HG03469 (cell line): ENCODE results near the gene RANBP3.

Experiments
- ATAC-seq: cut with Tn5 transposase; IDR thresholded peaks from one replicate; pipeline ENCODE4 v1.9.1; 2021; ENCODE audit warnings: mild to moderate bottlenecking, moderate library complexity, moderate number of reproducible peaks; ENCODE audit not compliant: unreplicated experiment

The RANBP3 gene

DNA sequence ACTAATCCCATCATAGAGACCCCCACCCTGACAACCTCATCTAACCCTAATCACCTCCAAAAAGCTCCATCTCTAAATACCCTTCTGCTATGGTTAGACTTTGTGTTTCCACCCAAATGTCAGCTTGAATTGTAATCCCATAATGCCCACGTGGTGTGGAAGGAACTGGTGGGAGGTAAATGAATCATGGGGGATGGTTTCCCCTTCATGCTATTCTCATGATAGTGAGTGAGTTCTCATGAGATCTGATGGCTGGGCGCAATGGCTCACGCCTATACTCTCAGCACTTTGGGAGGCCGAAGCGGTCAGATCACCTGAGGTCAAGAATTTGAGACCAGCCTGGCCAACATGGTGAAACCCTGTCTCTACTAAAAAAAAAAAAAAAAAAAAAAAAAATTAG is 70.7 kb downstream of the RANBP3 start:
- no peak for ATAC-seq

DNA sequence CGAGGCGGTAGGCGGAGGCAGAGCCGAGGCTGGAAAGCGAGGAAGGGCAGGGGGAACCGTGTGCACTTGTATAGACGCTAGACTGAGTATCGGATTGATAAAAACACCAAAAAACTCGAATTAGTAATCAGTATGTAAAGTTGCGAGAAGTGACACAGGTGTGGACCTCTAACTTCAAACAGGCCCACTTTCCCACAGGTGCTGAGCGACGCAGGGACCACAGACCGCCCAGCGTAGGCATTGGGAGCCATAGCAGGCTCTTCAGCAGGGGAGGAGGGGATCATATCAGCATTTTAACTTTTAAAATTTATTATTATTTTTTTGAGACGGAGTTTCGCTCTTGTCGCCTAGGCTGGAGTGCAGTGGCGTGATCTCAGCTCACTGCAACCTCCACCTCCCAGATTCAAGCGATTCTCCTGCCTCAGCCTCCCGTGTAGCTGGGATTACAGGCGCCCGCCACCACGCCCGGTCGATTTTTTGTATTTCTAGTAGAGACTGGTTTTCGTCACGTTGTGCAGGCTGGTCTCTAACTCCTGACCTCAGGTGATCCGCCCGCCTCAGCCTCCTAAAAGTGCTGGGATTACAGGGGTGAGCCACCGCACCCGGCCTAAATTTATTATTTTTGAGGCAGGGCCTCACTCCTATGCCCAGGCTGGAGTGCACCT is 72.7 kb downstream of the RANBP3 start:
- no peak for ATAC-seq

DNA sequence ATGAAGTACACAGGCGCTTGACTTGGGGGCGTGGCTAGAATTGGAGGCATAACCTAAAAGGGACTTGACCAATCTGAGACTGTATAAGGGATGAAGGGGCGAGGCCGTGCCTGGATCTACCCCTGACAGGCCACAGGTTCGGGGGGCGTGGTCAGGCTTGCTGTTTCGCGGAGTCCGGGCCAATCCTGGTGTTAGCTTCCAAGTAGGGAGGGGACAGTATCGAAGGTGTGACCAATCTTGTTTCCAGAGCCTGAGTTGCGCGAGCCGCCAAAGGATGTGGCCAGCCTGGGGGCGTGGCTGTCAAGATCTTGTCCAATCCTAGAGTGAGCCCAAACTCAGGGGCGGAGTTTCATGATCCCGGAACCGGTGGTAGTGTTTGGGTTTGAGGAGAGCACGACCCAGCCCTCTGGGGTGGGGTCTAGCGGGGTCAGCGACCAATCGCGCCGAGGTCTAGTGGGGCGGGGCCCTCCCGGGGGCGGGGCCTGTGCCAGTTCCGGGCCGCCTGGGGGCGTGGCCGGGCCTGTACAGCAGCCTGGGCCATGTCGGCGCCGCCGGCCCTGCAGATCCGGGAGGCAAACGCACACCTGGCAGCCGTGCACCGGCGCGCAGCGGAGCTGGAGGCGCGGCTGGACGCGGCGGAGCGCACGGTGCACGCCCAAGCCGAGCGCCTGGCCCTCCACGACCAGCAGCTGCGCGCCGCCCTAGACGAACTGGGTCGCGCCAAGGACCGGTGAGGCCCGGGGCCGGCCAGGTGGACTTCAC is 73.4 kb downstream of the RANBP3 start, which contains the start of gene VMAC:
TSS of gene VMAC (plus strand) at position 521 of the 762 bp plus-strand sequence. CDS start at position 540, 19 bp downstream.
- peak; percentile 61 for ATAC-seq

DNA sequence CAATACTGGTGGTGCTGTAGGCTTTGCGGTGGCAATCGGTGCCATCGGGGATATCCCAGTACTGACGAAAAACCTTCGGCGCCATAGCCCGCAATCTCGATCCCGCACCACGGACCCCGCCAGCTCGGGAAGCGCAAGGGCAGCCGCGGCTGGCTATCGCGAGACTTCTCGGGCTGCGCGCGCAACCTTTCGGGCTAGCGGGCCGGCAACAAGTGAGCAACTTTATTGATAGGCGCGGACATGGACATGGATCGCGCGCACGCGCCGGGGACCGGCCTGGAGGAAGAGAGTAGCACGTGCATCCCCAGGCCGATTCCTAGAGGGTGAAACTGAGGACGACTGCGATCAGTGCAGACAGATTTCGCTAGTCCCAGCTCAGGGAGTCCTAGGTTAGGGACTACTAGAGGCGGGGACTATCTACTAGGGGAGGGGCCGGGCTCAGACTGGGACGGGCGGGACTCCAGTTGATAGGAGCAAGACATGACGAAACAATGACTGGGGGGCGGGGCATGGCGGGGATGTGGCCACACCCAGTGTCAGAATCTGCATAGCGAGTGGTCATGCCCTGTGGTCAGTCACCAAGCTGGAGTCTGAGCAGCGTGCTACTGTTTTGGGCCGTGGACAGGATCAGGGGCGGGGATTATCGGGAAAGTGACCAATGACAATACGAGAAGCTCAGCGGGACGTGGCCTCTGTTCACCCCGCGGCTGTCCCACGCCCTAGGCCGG is 74.2 kb downstream of the RANBP3 start, which contains the start of gene NDUFA11:
TSS of gene NDUFA11 (minus strand) at position 167 of the 728 bp plus-strand sequence. CDS start at position 85, 82 bp downstream.
- ATAC-seq = peak; percentile 22

DNA sequence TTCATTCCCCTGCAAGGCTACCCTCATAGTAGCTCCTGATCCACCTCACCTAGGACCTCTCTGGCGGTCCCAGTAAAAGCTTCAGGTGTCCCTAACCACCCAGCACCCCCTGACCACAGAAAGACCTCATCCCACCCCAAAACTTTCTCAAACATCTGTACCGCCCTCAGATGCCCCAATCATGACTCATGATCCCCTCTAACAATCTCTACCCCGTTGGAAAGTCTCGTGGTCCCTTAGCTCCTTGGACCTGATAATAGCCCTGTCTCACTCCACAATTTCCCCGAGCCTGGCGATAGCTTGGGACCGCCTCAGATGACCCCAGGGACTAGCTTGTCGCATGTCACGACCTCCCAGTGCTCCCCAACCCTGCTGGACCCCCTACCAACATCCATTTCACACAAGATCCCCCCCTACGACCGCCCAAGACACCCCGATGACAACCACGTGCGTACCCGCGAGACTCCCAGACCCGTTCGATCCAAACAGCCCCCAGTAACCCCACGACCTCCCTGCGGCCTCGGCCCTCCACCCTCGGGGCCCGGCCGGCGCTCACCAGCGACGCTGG is 74.8 kb downstream of the RANBP3 start:
- no peak for ATAC-seq

DNA sequence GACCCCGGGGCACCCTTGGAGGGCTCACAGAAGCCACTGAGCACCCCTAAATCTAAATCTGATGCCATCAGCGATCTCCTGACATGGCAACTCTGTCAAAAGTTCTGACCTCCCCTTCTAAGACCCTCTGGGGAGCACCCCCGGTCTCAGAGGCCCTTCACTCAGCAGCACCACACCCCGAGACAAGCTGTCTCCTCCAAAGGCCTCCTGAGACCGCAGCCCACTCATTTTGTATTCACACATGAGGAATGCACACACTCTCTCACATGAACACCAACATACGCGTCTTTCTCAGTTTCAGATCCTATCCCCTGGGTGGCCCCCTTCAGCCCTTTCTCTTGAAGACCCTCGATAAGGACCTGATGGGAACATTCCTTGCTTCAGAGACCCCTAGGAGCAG is 77.0 kb downstream of the RANBP3 start:
- ATAC-seq = no peak

DNA sequence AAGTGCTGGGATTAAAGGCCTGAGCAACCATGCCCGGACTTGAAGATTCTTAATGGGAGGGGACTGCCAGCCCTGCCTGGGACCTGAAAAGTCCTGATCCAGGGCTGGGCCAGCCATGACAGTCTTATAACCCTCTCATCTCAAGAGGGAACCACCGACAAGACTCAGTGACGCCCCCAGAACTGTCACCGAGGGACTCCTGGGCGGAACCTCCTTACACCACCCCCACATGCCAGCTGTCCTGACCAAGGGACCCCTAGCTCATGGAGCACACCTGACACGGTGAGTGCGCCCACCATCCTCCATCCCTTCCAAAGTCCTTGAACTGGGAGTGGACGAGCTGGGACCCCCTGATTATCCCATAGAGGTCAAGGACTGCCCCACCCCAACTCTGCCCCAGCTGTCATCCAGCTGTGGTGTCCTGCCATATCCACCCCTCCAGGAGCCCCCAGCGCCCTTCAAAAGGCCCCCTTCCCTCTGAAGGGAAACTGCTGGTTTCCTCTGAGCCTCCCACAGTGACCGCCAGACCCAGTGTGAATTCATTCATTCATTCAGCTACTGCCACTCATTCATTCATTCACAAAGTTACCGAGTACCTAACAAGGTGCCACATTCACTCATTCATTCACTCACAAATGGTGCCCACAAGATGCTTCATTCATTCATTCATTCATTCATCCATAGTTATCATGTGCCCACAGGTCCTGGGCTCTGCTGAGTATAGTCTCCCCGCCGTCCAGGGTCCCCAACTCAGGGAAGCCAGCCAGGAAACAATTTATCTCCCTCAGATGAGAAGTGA is 78.0 kb downstream of the RANBP3 start:
- ATAC-seq = no peak

DNA sequence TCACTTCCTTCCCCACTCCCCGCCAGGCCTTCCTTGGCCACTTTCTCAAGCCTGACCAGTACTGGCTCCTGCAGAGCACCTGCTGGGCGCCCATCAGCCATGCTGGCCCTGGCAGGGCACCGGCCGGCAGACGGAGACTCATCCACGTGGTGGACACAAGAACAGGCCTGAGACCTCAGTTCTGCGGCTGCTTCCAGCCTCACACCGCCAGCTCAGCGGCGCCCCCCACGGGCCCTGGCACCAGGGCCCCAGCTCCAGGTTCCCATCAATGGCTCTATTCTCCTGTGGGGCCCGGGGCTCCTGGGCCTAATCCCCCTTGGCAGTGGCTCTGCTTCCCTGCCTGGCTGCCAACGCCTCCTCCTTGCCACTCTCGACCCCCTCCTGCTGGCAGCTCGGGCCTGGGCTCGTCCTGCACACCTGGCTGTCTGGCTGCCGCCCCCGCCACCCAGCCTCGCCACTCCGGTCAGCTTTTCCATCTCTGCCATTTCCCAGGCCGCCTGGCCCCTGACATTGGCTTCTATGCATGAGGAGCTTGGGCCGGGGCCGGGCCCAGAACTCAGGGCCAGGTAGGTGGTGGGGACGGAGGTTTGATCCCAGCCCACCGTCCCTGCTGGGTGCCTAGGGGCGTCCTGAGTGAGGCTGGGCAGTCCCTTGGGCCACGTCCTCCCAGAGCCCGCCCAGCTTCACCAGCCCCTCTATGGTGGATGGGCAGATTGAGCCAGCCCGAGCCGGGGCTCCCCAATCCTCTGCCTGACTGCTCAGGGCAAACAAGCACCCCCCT is 80.6 kb downstream of the RANBP3 start:
- no peak for ATAC-seq

DNA sequence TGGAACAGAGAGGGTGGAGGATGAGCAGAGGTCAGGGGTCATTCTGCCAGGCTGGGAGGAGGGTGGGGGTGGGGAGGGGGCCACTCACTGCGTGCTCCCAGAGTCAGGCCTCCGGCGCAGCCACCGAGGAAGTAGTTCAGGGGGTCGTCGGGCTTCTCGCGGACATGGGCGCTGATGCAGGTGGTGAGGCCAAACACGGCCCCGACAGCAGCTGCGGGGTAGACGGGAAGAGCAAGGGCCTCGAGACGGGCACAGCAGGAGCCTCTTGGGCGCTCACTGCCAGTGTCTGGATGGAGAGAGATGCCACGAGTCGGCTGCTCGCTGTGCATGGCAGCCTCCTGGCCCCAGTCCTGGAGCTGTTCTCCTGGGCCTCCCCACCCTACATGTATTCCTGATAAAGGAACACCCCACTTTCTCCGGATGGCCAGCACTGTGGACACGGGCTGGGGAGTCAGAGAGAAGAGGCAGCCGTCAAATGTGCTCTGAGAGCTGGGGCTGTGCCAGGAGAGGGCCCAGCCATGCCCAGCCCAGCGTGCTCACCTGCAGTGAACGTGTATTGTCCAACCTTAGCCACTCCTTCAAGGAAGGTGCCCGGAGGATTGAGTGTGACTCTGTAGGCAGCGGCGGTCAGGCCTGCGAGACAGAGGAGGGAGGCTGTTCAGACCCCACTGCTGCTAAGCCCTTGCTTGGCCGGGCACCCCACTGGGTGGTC is 81.4 kb downstream of the RANBP3 start:
- ATAC-seq = no peak

DNA sequence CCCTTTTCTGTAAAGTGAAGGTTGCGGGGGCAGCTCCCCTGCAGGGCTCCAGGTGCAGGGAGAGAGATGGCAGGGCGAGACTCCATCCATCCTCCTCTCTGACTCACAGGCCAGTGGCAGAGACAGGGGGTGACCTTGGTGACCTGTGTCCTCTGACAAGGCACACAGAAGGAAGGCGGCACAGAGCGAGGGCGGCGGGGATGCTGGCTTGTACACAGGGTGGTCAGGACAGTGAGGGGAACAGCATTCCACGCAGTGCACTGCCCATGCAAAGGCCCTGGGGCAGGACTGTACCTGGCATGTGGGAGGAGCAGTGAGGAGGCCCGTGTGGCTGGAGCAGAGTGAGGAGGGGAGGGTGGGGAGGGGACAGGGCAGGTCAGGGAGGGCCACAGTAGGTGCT is 82.0 kb downstream of the RANBP3 start:
- no peak for ATAC-seq

DNA sequence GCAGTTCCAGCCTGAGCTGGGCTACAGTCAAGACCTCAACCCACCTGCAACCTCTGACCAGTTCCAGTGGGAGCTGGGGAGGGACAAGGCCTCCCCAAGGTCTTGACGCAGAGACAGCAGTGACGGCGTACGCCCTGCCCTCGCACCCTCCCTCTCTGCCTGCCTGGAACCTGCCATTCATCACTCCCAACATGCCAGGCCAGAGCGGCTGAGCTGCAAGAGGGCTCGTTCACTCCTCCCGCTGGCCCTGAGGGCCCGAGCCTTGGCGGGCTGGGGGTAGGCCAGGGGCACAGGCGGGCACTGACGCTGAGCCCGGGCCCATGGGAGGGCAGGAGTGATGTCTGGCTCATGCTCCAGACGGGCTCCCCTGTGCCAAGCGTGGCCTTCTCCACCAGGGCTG is 82.5 kb downstream of the RANBP3 start:
- ATAC-seq = no peak

DNA sequence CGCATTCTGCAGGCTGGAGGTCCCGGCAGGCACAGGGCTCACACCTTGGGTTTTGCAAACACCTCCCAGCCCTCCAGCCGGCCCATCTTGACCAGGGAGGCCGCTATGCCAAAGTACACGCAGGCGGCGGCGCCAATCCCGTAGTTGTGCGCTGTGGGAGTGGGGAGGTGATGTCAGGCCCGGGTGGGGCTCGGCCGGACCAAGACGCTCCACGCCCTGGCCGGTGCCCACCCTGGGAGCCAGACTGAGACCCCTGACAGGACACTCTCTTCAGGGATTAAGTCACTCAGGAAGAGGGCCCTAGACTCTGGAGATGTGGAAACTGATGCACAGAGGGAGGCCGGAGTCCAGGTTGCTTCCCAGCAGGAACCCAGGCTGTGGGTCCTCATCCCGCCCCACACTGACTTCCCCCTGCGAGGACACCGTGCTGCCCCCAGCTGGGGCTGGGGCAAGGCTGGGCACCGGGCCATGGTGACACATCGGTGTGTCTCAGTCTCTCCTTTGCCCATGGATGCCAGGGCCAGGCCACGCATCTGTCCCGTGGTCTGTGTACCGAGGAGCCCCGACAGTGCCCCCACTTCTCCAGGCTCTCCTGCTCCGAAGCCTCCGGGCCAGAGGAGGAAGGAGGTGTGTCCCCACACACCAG is 83.1 kb downstream of the RANBP3 start:
- ATAC-seq = no peak

DNA sequence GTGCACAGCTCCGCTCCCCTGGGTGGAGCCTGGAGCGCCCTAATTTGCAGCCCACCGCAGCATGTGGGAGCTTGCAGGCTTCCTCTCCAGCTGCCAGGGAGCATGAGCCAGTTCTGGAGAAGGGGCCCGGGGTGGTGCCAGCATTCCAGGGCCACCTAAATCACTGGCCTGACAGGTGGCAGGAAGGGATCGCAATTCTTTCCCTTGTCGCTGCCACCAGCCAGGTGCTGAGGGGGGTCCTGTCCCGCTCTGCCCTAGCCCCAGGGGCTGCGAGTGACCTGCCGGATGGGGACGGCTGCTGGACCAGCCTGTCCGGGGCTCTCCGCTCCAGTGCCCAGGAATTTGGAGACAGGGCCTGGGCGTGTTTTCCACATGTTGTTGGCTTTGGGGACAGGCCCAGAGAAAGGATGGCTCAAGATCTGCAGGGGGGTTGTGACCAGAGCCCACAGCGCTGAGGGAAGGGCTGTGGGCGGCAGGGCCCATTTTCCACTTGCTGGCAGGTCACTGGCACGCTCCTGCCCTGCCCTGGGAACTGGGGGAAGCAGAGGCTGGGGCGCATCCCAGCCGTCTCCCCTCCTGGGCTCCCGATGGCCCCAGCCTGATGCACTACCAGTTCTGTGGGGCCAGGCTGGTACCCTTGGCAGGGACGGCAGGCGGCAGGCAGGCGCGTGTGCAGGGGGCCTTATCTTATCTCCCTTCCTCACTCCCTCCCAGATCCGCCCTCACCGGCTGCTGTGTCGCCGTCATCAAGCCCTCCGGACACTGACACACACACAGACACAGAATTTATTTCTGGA is 83.8 kb downstream of the RANBP3 start:
- ATAC-seq = no peak

DNA sequence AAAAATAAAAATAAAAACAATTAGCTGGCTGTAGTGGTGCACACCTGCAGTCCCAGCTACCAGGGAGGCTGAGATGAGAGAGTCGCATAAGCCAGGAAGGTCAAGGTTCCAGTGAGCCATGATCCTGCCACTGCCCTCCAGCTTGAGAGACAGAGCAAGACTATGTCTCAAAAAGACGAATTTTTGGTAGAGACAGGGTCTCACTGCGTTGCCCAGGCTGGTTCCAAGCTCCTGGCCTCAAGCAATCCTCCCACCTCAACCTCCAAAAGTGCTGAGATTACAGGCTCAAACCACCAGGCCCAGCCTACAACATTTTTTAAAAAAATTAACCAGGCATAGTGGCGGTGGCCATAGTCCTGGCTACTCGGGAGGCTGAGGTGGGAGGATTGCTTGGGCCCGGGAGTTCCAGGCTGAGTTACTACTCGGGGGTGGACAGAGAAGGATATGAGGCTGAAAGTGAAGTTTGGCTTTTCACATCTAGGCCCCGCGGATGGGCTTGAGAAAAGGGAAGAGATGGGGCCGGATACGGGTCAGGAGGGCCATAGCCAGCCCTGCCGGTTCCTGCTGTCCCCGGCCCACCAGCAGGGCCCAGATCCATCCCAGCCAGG is 84.5 kb downstream of the RANBP3 start:
- ATAC-seq = no peak

DNA sequence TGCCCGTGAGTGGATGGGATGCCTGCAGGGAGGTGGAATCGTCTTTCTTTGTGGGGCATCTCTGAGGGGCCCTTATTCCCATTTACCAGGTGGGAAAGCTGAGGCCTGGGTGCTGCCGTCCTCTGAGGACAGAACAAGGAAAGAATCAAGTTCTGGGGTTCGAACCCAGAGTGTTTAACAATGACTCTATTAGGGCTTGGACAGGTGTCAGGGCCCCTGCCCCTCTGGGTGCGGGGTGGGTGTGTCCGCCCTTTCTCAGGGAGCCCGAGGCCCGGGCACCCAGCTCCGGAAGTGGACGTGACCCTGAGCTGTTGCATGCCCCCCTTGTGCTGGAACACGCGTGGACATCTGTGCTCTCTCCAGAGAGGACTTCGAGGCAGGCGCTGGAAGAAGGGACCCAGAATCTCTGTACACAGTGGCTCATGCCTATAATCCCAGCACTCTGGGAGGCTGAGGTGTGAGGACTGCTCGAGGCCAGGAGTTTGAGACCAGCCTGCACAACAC is 85.1 kb downstream of the RANBP3 start:
- no peak for ATAC-seq

DNA sequence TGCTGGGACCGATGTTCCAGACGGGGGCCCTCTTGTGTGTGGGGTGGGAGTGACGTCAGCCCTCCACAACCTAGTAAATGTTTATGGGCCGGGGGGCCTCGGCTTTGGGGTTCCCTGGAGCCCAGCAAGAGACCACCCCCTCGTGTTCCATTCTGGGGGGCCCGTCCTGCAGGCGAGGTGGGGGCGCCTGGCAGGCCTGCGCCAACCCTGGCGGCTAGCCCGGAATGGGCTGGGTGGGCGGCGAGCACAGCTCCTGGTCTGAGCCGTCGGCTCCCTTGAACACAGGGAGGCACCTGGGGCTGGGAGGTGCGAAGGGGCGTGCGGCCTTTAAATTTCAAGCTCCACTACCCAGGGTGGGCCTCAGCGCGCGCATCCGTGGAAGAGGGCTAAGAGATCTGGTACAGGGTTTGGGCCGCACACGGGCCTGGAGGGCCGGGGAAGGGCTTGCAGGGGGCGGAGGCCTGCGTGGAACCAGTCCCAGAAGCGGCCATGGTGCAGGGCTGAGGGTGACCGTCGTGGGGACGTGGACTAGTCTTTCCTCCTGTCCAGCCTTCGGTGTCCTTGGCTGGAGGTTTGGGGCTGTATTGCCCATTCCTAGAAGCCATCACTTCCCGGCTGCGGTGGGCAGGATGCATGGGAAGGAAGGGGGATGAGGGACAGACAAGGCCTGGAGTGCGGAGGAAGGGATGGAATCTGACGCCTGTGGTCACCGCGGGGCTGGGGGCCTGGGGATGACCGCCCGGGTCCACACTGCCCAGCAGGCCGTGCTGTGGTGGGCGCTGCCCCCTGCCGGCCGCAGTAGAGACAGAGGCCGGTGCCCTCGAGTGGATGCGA is 85.8 kb downstream of the RANBP3 start:
- no peak for ATAC-seq
